Skeletal muscle satellite cell (primary cell): Measurements from ENCODE around the gene CACNA2D2.

Source experiments
- H3K27me3 ChIP-seq: 2 replicates; pipeline ENCODE4 v1.7.0; 2013; ENCODE audit warnings: low read length; ENCODE audit not compliant: control insufficient read depth, insufficient read depth
- H3K36me3 ChIP-seq: 2 replicates; pipeline ENCODE4 v1.7.0; 2013; ENCODE audit warnings: mild to moderate bottlenecking, control low read depth, low read length; ENCODE audit not compliant: insufficient read depth
- H3K4me1 ChIP-seq: 2 replicates; pipeline ENCODE4 v1.7.0; 2013; ENCODE audit warnings: low read length; ENCODE audit not compliant: control insufficient read depth, insufficient read depth
- H3K4me2 ChIP-seq: 2 replicates; pipeline ENCODE4 v1.7.0; 2013; ENCODE audit warnings: mild to moderate bottlenecking, low read length
- H3K4me3 ChIP-seq: 2 replicates; pipeline ENCODE4 v1.7.0; 2013; ENCODE audit warnings: low read length
- H3K9ac ChIP-seq: 2 replicates; pipeline ENCODE4 v1.7.0; 2013; ENCODE audit warnings: mild to moderate bottlenecking, low read depth, low read length, moderate library complexity
- H3K9me3 ChIP-seq: replicated peaks from 2 replicates; pipeline ENCODE4 v1.7.0; 2013; ENCODE audit warnings: mild to moderate bottlenecking, control low read depth, low read length

The CACNA2D2 gene

DNA sequence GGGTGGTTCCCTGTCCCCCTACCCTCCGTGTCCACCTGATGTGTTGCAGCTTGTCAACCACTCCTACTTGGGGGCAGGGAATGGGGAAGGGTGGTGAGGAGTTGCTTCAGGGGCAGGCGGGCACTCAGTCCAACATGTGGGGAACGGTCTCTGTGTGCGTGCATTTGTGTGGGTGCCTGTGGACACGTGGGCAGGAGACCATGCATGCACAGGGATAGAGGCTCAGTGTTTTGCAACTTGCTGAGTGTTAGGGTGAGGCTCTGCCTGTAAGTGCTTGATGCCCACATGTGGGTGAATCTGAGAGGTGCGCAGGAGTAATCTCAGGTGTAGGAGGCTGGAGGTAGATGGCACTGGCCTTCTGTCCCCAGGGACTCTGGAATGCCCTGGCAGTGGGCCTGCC is 119.7 kb downstream of the CACNA2D2 start:
- no peaks in the 10 kb centered on the region for H3K4me1 ChIP-seq
- no peak overlapping the region for H3K4me2 ChIP-seq
- no peaks in the 10 kb centered on the region for H3K9me3 ChIP-seq
- no peaks in the 10 kb centered on the region for H3K36me3 ChIP-seq
- peaks cover 32% of the 10 kb centered on the region for H3K27me3 ChIP-seq
- no peak overlapping the region for H3K4me3 ChIP-seq
- H3K9ac ChIP-seq: no peak overlapping the region

DNA sequence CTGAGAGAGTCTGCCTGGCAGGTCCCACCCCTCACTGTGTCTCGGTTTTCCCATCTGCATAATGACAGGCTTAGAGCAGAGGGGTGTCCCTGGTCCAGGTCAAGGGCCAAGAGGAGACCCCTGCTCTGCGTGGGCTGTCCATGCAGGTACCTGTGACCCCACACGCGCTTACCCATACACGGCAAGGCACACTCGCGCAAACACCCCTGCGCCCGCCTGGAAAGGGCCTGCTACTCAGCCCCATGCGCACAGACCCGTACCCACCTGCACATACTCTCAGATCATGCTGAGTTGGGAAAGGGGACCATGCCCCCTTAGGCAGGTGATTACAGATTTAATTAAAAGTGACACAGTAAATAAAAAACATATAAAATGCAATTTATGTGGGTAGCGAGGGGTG is 120.7 kb downstream of the CACNA2D2 start:
- no peak overlapping the region for H3K9ac ChIP-seq
- no peaks in the 10 kb centered on the region for H3K4me1 ChIP-seq
- H3K4me2 ChIP-seq: no peak overlapping the region
- no peaks in the 10 kb centered on the region for H3K9me3 ChIP-seq
- peaks cover 22% of the 10 kb centered on the region for H3K27me3 ChIP-seq
- H3K4me3 ChIP-seq: no peak overlapping the region
- no peaks in the 10 kb centered on the region for H3K36me3 ChIP-seq

DNA sequence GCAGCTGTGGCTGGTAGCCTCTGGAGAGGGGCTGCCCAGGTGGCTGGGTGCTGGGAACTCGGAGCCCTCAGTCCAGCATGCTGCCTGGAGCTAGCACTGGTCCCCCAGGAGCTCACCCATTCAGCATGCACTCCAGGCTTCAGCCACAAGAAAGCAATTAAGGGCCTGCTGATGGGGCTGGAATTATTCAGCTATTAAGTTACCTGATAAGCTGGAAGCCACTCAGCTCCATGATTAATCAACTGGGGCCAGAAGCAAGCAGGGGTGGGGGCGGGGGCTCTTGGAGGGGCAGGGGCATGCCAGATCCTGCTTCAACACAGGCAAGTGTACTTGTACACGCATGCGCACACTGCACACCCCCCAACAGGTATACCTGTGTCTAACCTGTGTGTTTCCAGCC is 122.1 kb downstream of the CACNA2D2 start:
- Histone ChIP-seq H3K4me1 (no peaks in the 10 kb centered on the region), H3K4me2 (no peak overlapping the region), H3K27me3 (peaks cover 11% of the 10 kb centered on the region), H3K9ac (no peak overlapping the region), H3K9me3 (no peaks in the 10 kb centered on the region), H3K4me3 (no peak overlapping the region), H3K36me3 (no peaks in the 10 kb centered on the region)

DNA sequence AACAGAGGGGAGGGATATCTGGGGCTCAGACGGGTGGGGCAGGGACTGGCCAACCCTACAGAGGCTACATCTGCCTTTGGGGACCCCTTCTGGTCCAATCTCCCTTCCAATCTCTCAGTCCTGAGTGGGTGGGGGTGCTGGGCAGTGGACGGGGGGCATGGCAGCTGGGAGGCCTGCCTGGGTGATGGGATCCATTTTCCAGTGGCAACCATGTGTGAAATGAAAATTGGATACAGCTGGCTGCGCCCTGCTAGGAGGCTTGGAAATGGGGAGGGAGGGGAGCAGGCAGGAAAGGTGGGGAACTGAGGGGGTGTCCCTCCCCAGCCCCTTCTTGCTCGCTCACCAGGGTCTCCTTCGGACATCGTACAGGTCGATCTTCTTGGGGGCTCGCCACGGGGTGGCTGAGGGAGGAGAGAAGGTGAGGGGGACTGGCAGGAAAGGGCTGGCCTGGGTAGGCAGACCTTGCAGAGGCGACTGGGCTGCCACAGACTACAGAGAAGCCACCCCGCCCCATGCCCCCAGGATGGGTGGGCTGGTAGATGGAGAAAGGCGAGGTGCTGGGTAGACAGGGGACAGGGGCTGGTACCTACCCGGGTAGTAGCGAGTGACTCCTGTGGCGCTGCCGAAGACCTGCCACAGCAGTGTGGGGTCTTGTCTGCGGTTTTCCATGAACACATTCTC is 122.9 kb downstream of the CACNA2D2 start:
- no peaks in the 10 kb centered on the region for H3K36me3 ChIP-seq
- no peaks in the 10 kb centered on the region for H3K9me3 ChIP-seq
- no peak overlapping the region for H3K4me2 ChIP-seq
- H3K27me3 ChIP-seq: peaks cover 11% of the 10 kb centered on the region
- no peak overlapping the region for H3K4me3 ChIP-seq
- no peak overlapping the region for H3K9ac ChIP-seq
- H3K4me1 ChIP-seq: no peaks in the 10 kb centered on the region

DNA sequence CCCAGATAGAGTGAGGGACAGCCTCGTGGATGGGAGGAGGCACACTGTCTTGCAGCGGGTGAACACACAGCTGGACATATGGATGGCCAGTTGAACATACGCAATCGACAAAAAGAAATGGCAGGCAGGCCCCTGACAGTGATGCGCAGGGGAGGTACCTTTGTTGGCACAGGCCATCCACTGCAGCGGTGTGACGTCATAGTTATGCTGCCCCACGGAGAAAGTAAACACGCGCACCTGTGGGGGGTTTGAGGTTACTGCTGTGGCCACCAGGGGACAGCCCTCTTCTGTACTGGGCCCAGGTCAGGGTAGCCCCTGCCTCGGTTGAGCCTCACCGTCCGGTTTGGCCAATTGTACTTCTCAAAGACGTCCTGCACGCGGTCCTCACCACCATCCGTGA is 124.7 kb downstream of the CACNA2D2 start:
- no peaks in the 10 kb centered on the region for H3K9me3 ChIP-seq
- no peak overlapping the region for H3K4me3 ChIP-seq
- H3K27me3 ChIP-seq: peaks cover 10% of the 10 kb centered on the region
- no peak overlapping the region for H3K4me2 ChIP-seq
- no peaks in the 10 kb centered on the region for H3K4me1 ChIP-seq
- no peak overlapping the region for H3K9ac ChIP-seq
- H3K36me3 ChIP-seq: no peaks in the 10 kb centered on the region

DNA sequence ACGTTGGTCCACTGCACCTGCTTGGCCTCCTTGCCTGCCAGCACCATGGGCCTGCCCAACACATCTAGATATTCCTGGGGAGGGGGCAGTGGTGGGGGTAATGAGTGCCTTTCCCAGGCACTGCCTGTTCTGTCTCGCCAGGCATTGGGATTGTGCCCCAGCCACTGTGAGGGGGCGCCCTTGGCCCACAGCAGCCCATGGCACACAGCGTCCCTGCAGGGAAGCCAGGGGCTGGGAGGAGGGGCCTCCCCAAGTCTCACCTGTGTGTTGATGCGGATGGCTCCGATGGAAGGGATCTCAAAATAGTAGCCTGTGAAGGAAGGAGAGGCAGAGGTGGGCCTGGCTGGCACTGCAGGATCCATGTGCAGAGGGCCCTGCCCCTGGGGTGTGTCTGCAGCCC is 125.4 kb downstream of the CACNA2D2 start:
- Histone ChIP-seq H3K27me3 (peaks cover 9% of the 10 kb centered on the region), H3K9ac (no peak overlapping the region), H3K36me3 (no peaks in the 10 kb centered on the region), H3K4me2 (no peak overlapping the region), H3K9me3 (no peaks in the 10 kb centered on the region), H3K4me1 (no peaks in the 10 kb centered on the region), H3K4me3 (no peak overlapping the region)

DNA sequence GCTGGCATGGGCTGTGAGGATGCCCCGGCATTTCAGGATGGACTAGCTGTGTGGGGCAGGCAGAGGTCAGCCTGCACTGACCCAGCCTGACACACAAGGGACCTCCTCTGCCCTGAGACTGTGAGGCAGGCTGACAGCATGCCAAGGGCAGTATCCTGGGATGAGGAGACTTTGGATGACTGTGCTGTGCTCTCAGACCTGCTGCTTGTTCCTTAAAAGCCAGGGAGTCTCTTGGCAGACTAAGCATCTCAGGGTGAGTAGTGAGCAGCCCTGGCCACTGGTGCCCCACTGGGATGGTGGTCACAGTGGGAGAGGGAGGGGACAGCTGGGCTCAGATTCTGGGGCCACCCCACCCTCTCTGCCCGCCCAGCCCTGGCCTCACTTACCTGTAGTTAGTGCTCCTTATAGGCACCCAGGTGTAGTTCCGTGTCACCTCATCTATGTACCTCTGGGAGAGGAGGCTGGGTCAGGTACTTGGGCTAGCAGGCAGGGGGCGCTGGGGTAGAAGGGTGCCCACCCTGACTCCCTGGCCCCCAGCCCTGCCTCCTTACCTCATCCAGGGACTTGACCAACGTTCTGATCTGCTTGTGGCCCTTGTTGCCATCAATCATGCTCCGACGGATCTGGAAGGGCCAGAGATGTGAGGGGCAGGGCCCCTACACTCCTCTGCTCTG is 128.0 kb downstream of the CACNA2D2 start:
- Histone ChIP-seq H3K9me3 (no peaks in the 10 kb centered on the region), H3K4me2 (no peak overlapping the region), H3K9ac (no peak overlapping the region), H3K4me1 (no peaks in the 10 kb centered on the region), H3K27me3 (peaks cover 17% of the 10 kb centered on the region), H3K4me3 (no peak overlapping the region), H3K36me3 (no peaks in the 10 kb centered on the region)

DNA sequence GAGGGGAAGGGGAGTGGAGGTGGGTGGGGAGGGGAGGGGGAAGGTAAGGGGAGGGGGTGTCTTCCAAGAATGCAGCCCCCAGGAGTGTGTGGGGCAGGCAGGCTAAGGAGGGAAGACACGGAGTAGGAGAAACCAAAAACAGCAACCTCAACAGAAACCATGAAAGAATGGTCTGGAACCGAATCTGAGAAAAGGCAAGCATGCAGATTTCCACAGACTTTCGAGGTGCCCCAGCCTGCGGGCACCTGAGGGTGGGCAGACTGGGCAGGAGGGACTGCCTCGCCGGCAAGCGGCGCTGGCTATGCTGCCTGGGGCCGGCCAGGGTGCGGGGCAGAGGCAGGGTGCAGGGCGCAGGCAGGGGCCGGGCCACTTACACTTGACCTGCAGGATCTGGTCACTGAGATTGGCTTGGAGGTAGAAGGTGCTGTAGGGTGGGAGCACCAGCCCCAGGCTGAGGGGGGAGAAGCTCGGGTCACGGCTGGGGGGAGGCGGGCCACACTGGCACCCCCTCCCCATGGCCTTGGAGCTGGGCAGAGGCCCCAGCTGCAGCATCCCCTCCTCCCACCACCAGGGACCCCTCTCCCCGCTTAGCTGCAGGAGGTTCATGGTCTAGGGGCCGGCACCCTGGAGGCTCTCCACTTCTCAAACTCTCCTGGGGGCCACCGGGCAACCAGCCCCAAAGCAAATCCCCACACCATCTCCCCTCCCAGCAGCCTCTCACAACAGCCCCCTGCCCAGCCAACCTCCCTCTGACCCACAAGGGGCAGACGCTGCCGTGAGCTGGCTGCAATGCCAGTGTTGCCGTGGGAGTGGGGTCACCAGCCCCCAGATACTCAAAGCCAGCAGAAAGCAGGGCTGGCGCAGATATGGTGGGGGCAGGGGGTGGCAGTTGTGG is 128.8 kb downstream of the CACNA2D2 start:
- Histone ChIP-seq H3K4me2 (no peak overlapping the region), H3K9ac (no peak overlapping the region), H3K36me3 (no peaks in the 10 kb centered on the region), H3K4me1 (no peaks in the 10 kb centered on the region), H3K9me3 (no peaks in the 10 kb centered on the region), H3K4me3 (no peak overlapping the region), H3K27me3 (peaks cover 17% of the 10 kb centered on the region)

DNA sequence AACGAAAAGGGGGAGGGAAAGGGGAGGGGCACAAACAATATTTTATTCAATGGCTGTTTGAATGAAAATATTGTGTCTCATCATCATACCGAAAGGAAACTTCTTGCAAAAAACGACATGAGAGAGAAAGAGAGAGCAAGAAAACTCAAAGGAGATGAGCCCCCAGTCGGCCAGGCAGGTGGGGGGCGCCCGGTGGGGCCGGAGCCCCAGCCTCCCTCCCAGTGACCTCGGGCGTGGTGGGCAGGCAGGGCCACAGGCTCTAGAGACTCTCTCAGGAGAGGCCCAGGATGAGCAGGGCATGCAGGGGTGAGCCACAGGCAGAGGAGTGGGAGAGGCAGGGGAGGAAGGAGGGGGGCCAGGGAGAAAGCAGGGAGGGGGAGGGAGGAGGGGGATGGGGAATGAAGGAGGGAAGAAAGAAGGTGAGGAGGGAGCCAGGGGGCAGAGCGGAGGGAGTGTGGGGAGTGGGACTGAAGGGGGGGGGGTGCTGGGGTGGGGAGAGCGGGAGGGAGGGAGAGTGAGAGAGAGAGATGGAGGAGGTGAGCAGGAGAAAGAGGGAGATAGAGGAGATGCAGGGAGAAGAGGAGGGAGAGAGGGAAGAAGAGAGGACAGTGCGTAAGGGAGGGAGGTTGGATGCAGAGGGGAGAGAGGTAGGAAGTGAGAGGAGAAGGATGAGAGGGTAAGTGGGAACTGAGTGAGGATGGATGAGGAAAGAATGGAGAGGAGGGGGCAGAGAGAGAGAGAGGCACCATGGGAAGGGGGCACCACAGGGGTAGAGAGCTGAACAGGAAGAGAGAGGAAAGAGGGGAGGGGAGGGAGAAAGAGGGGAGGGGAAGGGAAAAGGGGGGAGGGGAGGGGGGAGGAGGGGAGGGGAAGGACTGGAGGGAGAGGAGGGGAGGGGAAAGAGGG is 130.0 kb downstream of the CACNA2D2 start:
- H3K4me1 ChIP-seq: no peaks in the 10 kb centered on the region
- H3K36me3 ChIP-seq: no peaks in the 10 kb centered on the region
- no peak overlapping the region for H3K4me2 ChIP-seq
- no peaks in the 10 kb centered on the region for H3K9me3 ChIP-seq
- H3K27me3 ChIP-seq: peaks cover 21% of the 10 kb centered on the region
- no peak overlapping the region for H3K9ac ChIP-seq
- H3K4me3 ChIP-seq: no peak overlapping the region

DNA sequence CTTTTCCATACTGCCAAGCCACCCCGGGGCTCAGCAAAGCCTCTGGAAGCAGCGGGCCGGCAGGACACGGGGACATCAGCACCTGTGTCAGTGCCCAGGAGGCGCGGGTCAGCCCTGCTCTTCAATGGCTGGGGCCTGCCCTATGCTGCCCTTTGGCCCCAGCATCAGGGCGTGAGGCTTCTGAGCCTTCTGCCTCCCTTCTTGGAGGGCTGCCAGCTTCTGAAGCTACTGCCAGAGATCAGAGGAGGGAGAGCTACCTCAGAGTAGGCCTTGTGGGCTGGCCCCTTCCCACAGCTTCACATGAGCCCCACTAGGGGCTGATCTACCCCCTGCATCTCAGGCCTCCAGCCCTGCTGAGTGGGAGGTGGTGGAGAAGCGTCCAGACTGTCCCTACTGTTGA is 131.1 kb downstream of the CACNA2D2 start:
- H3K27me3 ChIP-seq: peaks cover 21% of the 10 kb centered on the region
- H3K9me3 ChIP-seq: no peaks in the 10 kb centered on the region
- H3K9ac ChIP-seq: no peak overlapping the region
- H3K4me1 ChIP-seq: no peaks in the 10 kb centered on the region
- no peak overlapping the region for H3K4me3 ChIP-seq
- H3K4me2 ChIP-seq: no peak overlapping the region
- no peaks in the 10 kb centered on the region for H3K36me3 ChIP-seq
